RWPE1 (cell line): ENCODE data around the gene UNC5C.

Experiments
- CTCF ChIA-PET: fragments of 350-600 bp; sonication (Branson Sonifier 250); formaldehyde crosslinking; extraction: SDS; loops from one replicate; lab custom pipeline; 2021; lab: Yijun Ruan, JAX
- POLR2A ChIA-PET: fragments of 400-600 bp; formaldehyde crosslinking; extraction: SDS; loops from one replicate; lab custom pipeline; 2020; ENCODE audit warnings: antibody characterized with exemption; ENCODE audit not compliant: low non-redundant PET; lab: Yijun Ruan, JAX
- DNase-seq: peaks from one replicate; pipeline ENCODE4 v3.0.0; 2012; ENCODE audit warnings: low spot score
- H3K27ac ChIP-seq: fragments of 450-650 bp; 2 replicates; pipeline ENCODE4 v1.5.1; 2017
- CTCF ChIP-seq: fragments of 450-650 bp; conservative IDR thresholded peaks from 2 replicates; pipeline ENCODE4 v1.5.1; 2017; ENCODE audit warnings: low read depth, mild to moderate bottlenecking

UNC5C gene

GRCh38 chr4:95314573-95314972 lies 234.2 kb downstream of the UNC5C start:
- no peak for TF ChIP-seq CTCF
- ChIA-PET CTCF (no interaction called here), POLR2A (no interaction called here)
- no peak overlapping the region for H3K27ac ChIP-seq
- no peak for DNase-seq

- H3K27ac ChIP-seq = no peak overlapping the region
- no peak for DNase-seq
- TF ChIP-seq CTCF = no peak
- ChIA-PET POLR2A (no interaction called here), CTCF (no interaction called here)
Observed at GRCh38 chr4:95304898-95305297, 243.9 kb downstream of the UNC5C start.

- CTCF ChIA-PET = no interaction called here
- no peak for DNase-seq
- POLR2A ChIA-PET = no interaction called here
- no peak overlapping the region for H3K27ac ChIP-seq
- TF ChIP-seq CTCF = no peak
Observed at GRCh38 chr4:95300304-95300703, 248.5 kb downstream of the UNC5C start.

GRCh38 chr4:95296052-95296451 lies 252.7 kb downstream of the UNC5C start:
- DNase-seq = no peak
- POLR2A ChIA-PET = no interaction called here
- TF ChIP-seq CTCF = no peak
- CTCF ChIA-PET = no interaction called here
- no peak overlapping the region for H3K27ac ChIP-seq

GRCh38 chr4:95295157-95295556 lies 253.6 kb downstream of the UNC5C start:
- H3K27ac ChIP-seq = no peak overlapping the region
- ChIA-PET CTCF (no interaction called here), POLR2A (no interaction called here)
- no peak for TF ChIP-seq CTCF
- no peak for DNase-seq

- ChIA-PET POLR2A (no interaction called here), CTCF (no interaction called here)
- H3K27ac ChIP-seq = no peak overlapping the region
- DNase-seq = no peak
- no peak for TF ChIP-seq CTCF
Observed at GRCh38 chr4:95294321-95294720, 254.5 kb downstream of the UNC5C start.

- H3K27ac ChIP-seq = no peak overlapping the region
Observed at GRCh38 chr4:95293014-95293413, 255.8 kb downstream of the UNC5C start.

More at GRCh38 chr4:95293014-95293413, 255.8 kb downstream of the UNC5C start:
- POLR2A ChIA-PET = no interaction called here
- DNase-seq = no peak
- no peak for TF ChIP-seq CTCF
- CTCF ChIA-PET = no interaction called here
